H9 (cell line): ENCODE data around the gene DDX27. TPM values are rescaled to one million over a fixed set of nuclear protein-coding genes. Genes with fewer than 3 reads are reported as not detected.

Source experiments
- DNase-seq: peaks from one replicate; pipeline ENCODE4 v3.0.0-alpha.2; 2017
- H2AFZ ChIP-seq: one replicate; pipeline ENCODE4 v1.6.1; 2013; ENCODE audit warnings: mild to moderate bottlenecking, low read length, control low read depth, moderate library complexity
- H2AK5ac ChIP-seq: 2 replicates; pipeline ENCODE4 v1.6.1; 2013; ENCODE audit warnings: low read length, control low read depth, mixed read lengths; ENCODE audit not compliant: insufficient read length
- H2BK120ac ChIP-seq: one replicate; pipeline ENCODE4 v1.6.1; 2013; ENCODE audit warnings: low read depth, mild to moderate bottlenecking, low read length, control low read depth, inconsistent platforms; ENCODE audit not compliant: poor library complexity, severe bottlenecking
- H2BK12ac ChIP-seq: 2 replicates; pipeline ENCODE4 v1.6.1; 2013; ENCODE audit warnings: low read length, control low read depth, mixed read lengths, low read depth; ENCODE audit not compliant: insufficient read length
- H2BK15ac ChIP-seq: 2 replicates; pipeline ENCODE4 v1.6.1; 2013; ENCODE audit warnings: low read depth, low read length, control low read depth
- H2BK20ac ChIP-seq: one replicate; pipeline ENCODE4 v1.6.1; 2013; ENCODE audit warnings: low read depth, mild to moderate bottlenecking, low read length, control low read depth, inconsistent platforms; ENCODE audit not compliant: poor library complexity, severe bottlenecking
- H2BK5ac ChIP-seq: 2 replicates; pipeline ENCODE4 v1.6.1; 2013; ENCODE audit warnings: low read length, control low read depth, mixed read lengths; ENCODE audit not compliant: insufficient read length
- H3K14ac ChIP-seq: 2 replicates; pipeline ENCODE4 v1.6.1; 2013; ENCODE audit warnings: low read length, control low read depth; ENCODE audit not compliant: insufficient read depth
- H3K18ac ChIP-seq: 2 replicates; pipeline ENCODE4 v1.6.1; 2013; ENCODE audit warnings: low read depth, mild to moderate bottlenecking, mixed read lengths, low read length, control low read depth; ENCODE audit not compliant: insufficient read length
- H3K23ac ChIP-seq: 2 replicates; pipeline ENCODE4 v1.6.1; 2013; ENCODE audit warnings: low read length, control low read depth, mixed read lengths, low read depth; ENCODE audit not compliant: insufficient read length
- H3K23me2 ChIP-seq: 2 replicates; pipeline ENCODE4 v1.6.1; 2013; ENCODE audit warnings: low read depth, mild to moderate bottlenecking, mixed read lengths, low read length, control low read depth; ENCODE audit not compliant: insufficient read length, poor library complexity, severe bottlenecking
- H3K27ac ChIP-seq: 2 replicates; pipeline ENCODE4 v1.5.1; 2013; ENCODE audit warnings: low read length, control low read depth, mixed read lengths, low read depth; ENCODE audit not compliant: insufficient read length
- H3K27me3 ChIP-seq: 2 replicates; pipeline ENCODE4 v1.6.1; 2013; ENCODE audit warnings: low read length, control low read depth, inconsistent platforms; ENCODE audit not compliant: insufficient read depth
- H3K4ac ChIP-seq: 2 replicates; pipeline ENCODE4 v1.6.1; 2013; ENCODE audit warnings: low read depth, mild to moderate bottlenecking, control low read depth, inconsistent platforms, low read length, moderate library complexity
- H3K4me1 ChIP-seq: 2 replicates; pipeline ENCODE4 v1.6.1; 2013; ENCODE audit warnings: low read length, control low read depth, inconsistent platforms; ENCODE audit not compliant: insufficient read depth
- H3K4me2 ChIP-seq: 2 replicates; pipeline ENCODE4 v1.6.1; 2013; ENCODE audit warnings: low read length, control low read depth, mixed read lengths; ENCODE audit not compliant: insufficient read length, insufficient read depth
- H3K56ac ChIP-seq: 2 replicates; pipeline ENCODE4 v1.6.1; 2013; ENCODE audit warnings: low read depth, mild to moderate bottlenecking, mixed read lengths, low read length, control low read depth; ENCODE audit not compliant: insufficient read length
- H3K79me1 ChIP-seq: 2 replicates; pipeline ENCODE4 v1.6.1; 2013; ENCODE audit warnings: low read depth, mild to moderate bottlenecking, moderate library complexity, low read length, control low read depth, inconsistent platforms; ENCODE audit not compliant: insufficient read depth, poor library complexity, severe bottlenecking
- H3K79me2 ChIP-seq: 2 replicates; pipeline ENCODE4 v1.6.1; 2013; ENCODE audit warnings: low read length, control low read depth, inconsistent platforms; ENCODE audit not compliant: insufficient read depth
- H3K9ac ChIP-seq: 2 replicates; pipeline ENCODE4 v1.6.1; 2013; ENCODE audit warnings: low read length, control low read depth, mixed read lengths; ENCODE audit not compliant: insufficient read length; ENCODE audit errors: extremely low read depth
- H3K9me3 ChIP-seq: one replicate; pipeline ENCODE4 v1.6.1; 2013; ENCODE audit warnings: low read depth, low read length, inconsistent platforms; ENCODE audit not compliant: control insufficient read depth
- H3T11ph ChIP-seq: one replicate; pipeline ENCODE4 v1.6.1; 2013; ENCODE audit warnings: mild to moderate bottlenecking, low read length, control low read depth, inconsistent platforms
- H4K20me1 ChIP-seq: one replicate; pipeline ENCODE4 v1.6.1; 2013; ENCODE audit not compliant: control insufficient read depth, insufficient read length, insufficient read depth
- H4K5ac ChIP-seq: 2 replicates; pipeline ENCODE4 v1.6.1; 2013; ENCODE audit warnings: low read depth, mild to moderate bottlenecking, mixed read lengths, low read length, control low read depth; ENCODE audit not compliant: insufficient read length
- H4K8ac ChIP-seq: replicated peaks from 2 replicates; pipeline ENCODE4 v1.6.1; 2013; ENCODE audit warnings: low read length, control low read depth, mixed read lengths, low read depth; ENCODE audit not compliant: insufficient read length
- H4K91ac ChIP-seq: 2 replicates; pipeline ENCODE4 v1.6.1; 2013; ENCODE audit warnings: low read depth, mild to moderate bottlenecking, moderate library complexity, mixed read lengths, low read length, control low read depth; ENCODE audit not compliant: insufficient read length
- H3K27ac Mint-ChIP-seq, 3 experiments: 2 replicates in 2 of 3; 3 replicates in 1 of 3; pipeline ENCODE4 v1.8.0; 2020 to 2021; ENCODE audit warnings: mixed read lengths in 3 of 3, mild to moderate bottlenecking in 1 of 3, moderate library complexity in 1 of 3
- H3K27me3 Mint-ChIP-seq: 2 replicates; pipeline ENCODE4 v1.8.0; 2021; ENCODE audit warnings: low read depth, mild to moderate bottlenecking, moderate library complexity, mixed read lengths
- H3K36me3 Mint-ChIP-seq, 3 experiments: 2 replicates in 2 of 3; 3 replicates in 1 of 3; pipeline ENCODE4 v1.8.0; 2020 to 2021; ENCODE audit warnings: low read depth in 3 of 3, mixed read lengths in 3 of 3; ENCODE audit not compliant: insufficient read depth in 1 of 3
- H3K4me1 Mint-ChIP-seq, 2 experiments: 2 replicates each; pipeline ENCODE4 v1.8.0; 2020; ENCODE audit warnings: mixed read lengths in 2 of 2
- H3K4me3 Mint-ChIP-seq, 2 experiments: 2 replicates in 1 of 2; 3 replicates in 1 of 2; pipeline ENCODE4 v1.8.0; 2020 to 2021; ENCODE audit warnings: mild to moderate bottlenecking in 2 of 2, mixed read lengths in 2 of 2, moderate library complexity in 1 of 2
- H3K9me3 Mint-ChIP-seq, 2 experiments: 2 replicates in 1 of 2; 3 replicates in 1 of 2; pipeline ENCODE4 v1.8.0; 2020; ENCODE audit warnings: mild to moderate bottlenecking in 2 of 2, mixed read lengths in 2 of 2, moderate library complexity in 1 of 2
- CTCF ChIP-seq: fragments of 200-600 bp; sonication (generic); conservative IDR thresholded peaks from 3 replicates; pipeline ENCODE4 v1.8.0; 2021; ENCODE audit warnings: antibody characterized with exemption, mild to moderate bottlenecking
- WGBS: extraction: QIAGEN DNeasy Blood & Tissue Kit; methylation state at CpG from one replicate; pipeline ENCODE4 v1.1.7; 2013; ENCODE audit warnings: missing lambda C conversion rate, low lambda C conversion rate, mixed read lengths; ENCODE audit not compliant: insufficient read length; ENCODE audit errors: extremely low coverage; 5-methylcytosine and 5-hydroxymethylcytosine counted together
- total RNA-seq: library from RNA; stranded (reverse); gene quantifications from 2 replicates; pipeline ENCODE4 v1.2.1, GENCODE V29; 2021

The DDX27 gene
- total RNA-seq, 1 experiment from 2014 or later, result 46.9 TPM

- H2BK120ac ChIP-seq, result no peak overlapping the region
- no peak overlapping the region for H2BK5ac ChIP-seq
- H3T11ph ChIP-seq, result no peak overlapping the region
- no peaks in the 10 kb centered on the region for H3K27me3 ChIP-seq
- Mint-ChIP-seq H3K4me3 (no peak overlapping the region), H3K36me3 (peaks cover 30 to 85% (median 52%) of the 10 kb centered on the region in 3 experiments; a peak in 6 of 7 replicates), H3K27ac (peak overlapping the region in 1 of 3 experiments; percentile 61; a peak in 1 of 7 replicates), H3K27me3 (no peaks in the 10 kb centered on the region), H3K9me3 (no peaks in the 10 kb centered on the region), H3K4me1 (no peaks in the 10 kb centered on the region)
- no peak overlapping the region for H3K18ac ChIP-seq
- no peak overlapping the region for H2BK15ac ChIP-seq
- H3K23me2 ChIP-seq, result no peaks in the 10 kb centered on the region
- no CpG with 5 or more reads among the region's 18 CpGs for WGBS
- H3K9me3 ChIP-seq, result no peaks in the 10 kb centered on the region
- H3K79me1 ChIP-seq, result no peaks in the 10 kb centered on the region
- no peaks in the 10 kb centered on the region for H3K79me2 ChIP-seq
- H2AK5ac ChIP-seq, result no peak overlapping the region
- no peak overlapping the region for H4K5ac ChIP-seq
- H3K4me1 ChIP-seq, result no peaks in the 10 kb centered on the region
- no peak overlapping the region for H3K9ac ChIP-seq
- no peak overlapping the region for H2AFZ ChIP-seq
- no peak overlapping the region for H3K56ac ChIP-seq
- no peak overlapping the region for H3K4me2 ChIP-seq
- H3K23ac ChIP-seq, result no peak overlapping the region
- no peak overlapping the region for H3K14ac ChIP-seq
- H4K20me1 ChIP-seq, result no peaks in the 10 kb centered on the region
- H3K27ac ChIP-seq, result no peak overlapping the region
- H2BK20ac ChIP-seq, result no peak overlapping the region
- no peak overlapping the region for H4K8ac ChIP-seq
- no peak overlapping the region for H4K91ac ChIP-seq
- no peak overlapping the region for H2BK12ac ChIP-seq
- DNase-seq, result no peak
- no peak for TF ChIP-seq CTCF
- no peak overlapping the region for H3K4ac ChIP-seq
Observed at GRCh38 chr20:49248879-49249665, 29.9 kb downstream of the DDX27 start.
